Neural progenitor cell (in vitro differentiated cells): ENCODE measurements around the gene ATXN7L2. TPM values are rescaled to one million over a fixed set of nuclear protein-coding genes. Genes with fewer than 3 reads are reported as not detected.
A peak's percentile ranks its signal among the peaks of the same experiment; 100 is the strongest.

Experiments
- DNase-seq: peaks from one replicate; pipeline ENCODE4 v3.0.0-alpha.2; 2016; ENCODE audit warnings: low spot score
- H2AFZ ChIP-seq: fragments of 200-600 bp; sonication (generic); replicated peaks from 2 replicates; pipeline ENCODE4 v1.6.1; 2016; ENCODE audit warnings: antibody characterized with exemption
- H3F3A ChIP-seq: fragments of 200-600 bp; sonication (generic); 2 replicates; pipeline ENCODE4 v1.6.1; 2016; ENCODE audit warnings: antibody characterized with exemption, low read depth
- H3K27ac ChIP-seq: fragments of 200-600 bp; sonication (generic); 2 replicates; pipeline ENCODE4 v1.5.1; 2016; ENCODE audit warnings: mild to moderate bottlenecking
- H3K27me3 ChIP-seq: fragments of 200-600 bp; sonication (generic); 2 replicates; pipeline ENCODE4 v1.6.1; 2016; ENCODE audit warnings: mild to moderate bottlenecking, moderate library complexity
- H3K36me3 ChIP-seq: fragments of 200-600 bp; sonication (generic); 2 replicates; pipeline ENCODE4 v1.5.1; 2016
- H3K4me1 ChIP-seq: fragments of 200-600 bp; sonication (generic); 2 replicates; pipeline ENCODE4 v1.6.1; 2016; ENCODE audit warnings: mixed run types
- H3K4me2 ChIP-seq: fragments of 200-600 bp; sonication (generic); 2 replicates; pipeline ENCODE4 v1.6.1; 2016
- H3K4me3 ChIP-seq: fragments of 200-600 bp; sonication (generic); 2 replicates; pipeline ENCODE4 v1.5.1; 2016
- H3K79me2 ChIP-seq: fragments of 200-600 bp; sonication (generic); 2 replicates; pipeline ENCODE4 v1.6.1; 2016; ENCODE audit warnings: low read depth
- H3K9ac ChIP-seq: fragments of 200-600 bp; sonication (generic); 2 replicates; pipeline ENCODE4 v1.6.1; 2016
- H3K9me3 ChIP-seq: fragments of 200-600 bp; sonication (generic); 2 replicates; pipeline ENCODE4 v1.5.1; 2016; ENCODE audit warnings: low read depth
- H4K20me1 ChIP-seq: fragments of 200-600 bp; sonication (generic); 2 replicates; pipeline ENCODE4 v1.6.1; 2016; ENCODE audit warnings: low read depth
- H3K27ac Mint-ChIP-seq: 3 replicates; pipeline ENCODE4 v1.8.0; 2021; ENCODE audit warnings: mixed read lengths
- H3K27me3 Mint-ChIP-seq: 2 replicates; pipeline ENCODE4 v1.8.0; 2022; ENCODE audit warnings: low read depth, mild to moderate bottlenecking, inconsistent platforms, moderate library complexity, mixed read lengths; ENCODE audit not compliant: insufficient read depth
- H3K36me3 Mint-ChIP-seq: 3 replicates; pipeline ENCODE4 v1.8.0; 2021; ENCODE audit warnings: mixed read lengths
- H3K4me1 Mint-ChIP-seq: 3 replicates; pipeline ENCODE4 v1.8.0; 2021; ENCODE audit warnings: mixed read lengths
- H3K4me3 Mint-ChIP-seq: 3 replicates; pipeline ENCODE4 v1.8.0; 2021; ENCODE audit warnings: mild to moderate bottlenecking, moderate library complexity, mixed read lengths
- H3K9me3 Mint-ChIP-seq: 3 replicates; pipeline ENCODE4 v1.8.0; 2020; ENCODE audit warnings: mixed read lengths
- CTCF ChIP-seq: fragments of 200-600 bp; sonication (generic); IDR thresholded peaks from 2 replicates; pipeline ENCODE4 v1.5.1; 2017; ENCODE audit warnings: antibody characterized with exemption, mild to moderate bottlenecking
- EZH2 ChIP-seq: fragments of 200-600 bp; sonication (generic); IDR thresholded peaks from 2 replicates; pipeline ENCODE4 v1.6.1; 2017; ENCODE audit warnings: antibody characterized with exemption, mild to moderate bottlenecking, moderate library complexity
- EZH2phosphoT487 ChIP-seq: fragments of 200-600 bp; sonication (generic); IDR thresholded peaks from 2 replicates; pipeline ENCODE4 v1.6.1; 2017; ENCODE audit warnings: antibody characterized with exemption
- total RNA-seq: library from RNA; depleted of rRNA; stranded (reverse); fragments of >200 nt; gene quantifications from 2 replicates; pipeline ENCODE4 v1.2.3, GENCODE V29; 2015; ENCODE audit warnings: low replicate concordance

The ATXN7L2 gene
- total RNA-seq, 1 donor from 2014 or later = 6.5 TPM

- peaks cover 26% of the 10 kb centered on the region for H3K4me1 ChIP-seq
- H3K9ac ChIP-seq = no peak overlapping the region
- peak overlapping the region; percentile 10 for H2AFZ ChIP-seq
- peaks cover 7% of the 10 kb centered on the region for H3K27me3 Mint-ChIP-seq
- peaks cover 5% of the 10 kb centered on the region for H3F3A ChIP-seq
- H3K27ac ChIP-seq = no peak overlapping the region
- H3K4me2 ChIP-seq = peak overlapping the region; percentile 41
- no peaks in the 10 kb centered on the region for H3K36me3 ChIP-seq
- H3K27me3 ChIP-seq = no peaks in the 10 kb centered on the region
- no peaks in the 10 kb centered on the region for H4K20me1 ChIP-seq
- peak overlapping the region; percentile 90 for H3K27ac Mint-ChIP-seq
- peak; percentile 89 for TF ChIP-seq CTCF
- no peak for TF ChIP-seq EZH2phosphoT487
- no peak overlapping the region for H3K4me3 ChIP-seq
- H3K36me3 Mint-ChIP-seq = no peaks in the 10 kb centered on the region
- H3K9me3 ChIP-seq = no peaks in the 10 kb centered on the region
- peak overlapping the region; percentile 65 for H3K4me3 Mint-ChIP-seq
- peak; percentile 90 for DNase-seq
- no peaks in the 10 kb centered on the region for H3K79me2 ChIP-seq
- peaks cover 45% of the 10 kb centered on the region for H3K4me1 Mint-ChIP-seq
- H3K9me3 Mint-ChIP-seq = no peaks in the 10 kb centered on the region
These were observed 48.8 kb downstream of the ATXN7L2 start for GRCh38 chr1:109532365-109533136.

GRCh38 chr1:109534307-109534858 lies 50.7 kb downstream of the ATXN7L2 start:
- Mint-ChIP-seq H3K27me3 (peaks cover 6% of the 10 kb centered on the region), H3K36me3 (no peaks in the 10 kb centered on the region), H3K4me3 (peak overlapping the region; percentile 8), H3K9me3 (no peaks in the 10 kb centered on the region), H3K4me1 (peaks cover 46% of the 10 kb centered on the region), H3K27ac (no peak overlapping the region)
- Histone ChIP-seq H2AFZ (no peak overlapping the region), H3K27ac (no peak overlapping the region), H3K4me2 (no peak overlapping the region), H3K4me3 (no peak overlapping the region), H3K79me2 (no peaks in the 10 kb centered on the region), H4K20me1 (no peaks in the 10 kb centered on the region), H3K9ac (no peak overlapping the region), H3F3A (peaks cover 5% of the 10 kb centered on the region), H3K27me3 (no peaks in the 10 kb centered on the region), H3K4me1 (peaks cover 26% of the 10 kb centered on the region), H3K9me3 (no peaks in the 10 kb centered on the region), H3K36me3 (no peaks in the 10 kb centered on the region)
- DNase-seq = no peak
- TF ChIP-seq EZH2 = no peak
- no peak for TF ChIP-seq CTCF
- no peak for TF ChIP-seq EZH2phosphoT487

- no peak overlapping the region for H3K9ac ChIP-seq
- TF ChIP-seq CTCF (no peak), EZH2 (no peak), EZH2phosphoT487 (no peak)
- H3K9me3 ChIP-seq = no peaks in the 10 kb centered on the region
- H3K4me1 ChIP-seq = peaks cover 27% of the 10 kb centered on the region
- H3K4me3 ChIP-seq = no peak overlapping the region
- Mint-ChIP-seq H3K4me3 (no peak overlapping the region), H3K27ac (peak overlapping the region; percentile 93), H3K27me3 (peaks cover 2% of the 10 kb centered on the region), H3K36me3 (no peaks in the 10 kb centered on the region), H3K4me1 (peaks cover 41% of the 10 kb centered on the region), H3K9me3 (no peaks in the 10 kb centered on the region)
- H4K20me1 ChIP-seq = no peaks in the 10 kb centered on the region
- H3K27me3 ChIP-seq = no peaks in the 10 kb centered on the region
- DNase-seq = no peak
- H3K79me2 ChIP-seq = no peaks in the 10 kb centered on the region
- H3F3A ChIP-seq = no peaks in the 10 kb centered on the region
- H3K36me3 ChIP-seq = no peaks in the 10 kb centered on the region
- H3K4me2 ChIP-seq = peak overlapping the region; percentile 35
- no peak overlapping the region for H3K27ac ChIP-seq
- H2AFZ ChIP-seq = no peak overlapping the region
These were observed 51.8 kb downstream of the ATXN7L2 start for GRCh38 chr1:109535481-109535880.
